Sigmoid colon (tissue), 7 donors: ENCODE measurements around the gene YEATS4. TPM values are rescaled to one million over a fixed set of nuclear protein-coding genes. Genes with fewer than 3 reads are reported as not detected.

Experiments
- DNase-seq: peaks from one replicate; pipeline ENCODE4 v3.0.0-alpha.2; 2019
- H3K27ac ChIP-seq, 4 donors: fragments of 200-600 bp; sonication (generic); one replicate each; pipeline ENCODE4 v1.5.1; 2016 to 2019; ENCODE audit warnings: mild to moderate bottlenecking in 1 of 4
- H3K27me3 ChIP-seq, 3 donors: fragments of 200-600 bp; sonication (generic); one replicate each; pipeline ENCODE4 v1.5.1; 2019; ENCODE audit warnings: mild to moderate bottlenecking in 1 of 3
- H3K36me3 ChIP-seq, 4 donors: fragments of 200-600 bp; sonication (generic); one replicate each; pipeline ENCODE4 v1.5.1; 2016 to 2019
- H3K4me1 ChIP-seq, 4 donors: fragments of 200-600 bp; sonication (generic); one replicate each; pipeline ENCODE4 v1.5.1; 2017 to 2019
- H3K4me3 ChIP-seq, 4 donors: fragments of 200-600 bp; sonication (generic); one replicate each; pipeline ENCODE4 v1.5.1; 2017 to 2019; ENCODE audit warnings: mild to moderate bottlenecking in 2 of 4, moderate library complexity in 1 of 4
- H3K9me3 ChIP-seq, 4 donors: fragments of 200-600 bp in 3 of 4; sonication (generic) in 3 of 4; one replicate each; pipeline versions ENCODE4 v1.5.1 to v1.6.1; 2013 to 2019
- EP300 ChIP-seq, 4 donors: sonication (generic); formaldehyde crosslinking; IDR thresholded peaks; one replicate each; pipeline ENCODE4 v1.6.1; 2017; ENCODE audit warnings: antibody characterized with exemption in 4 of 4
- POLR2A ChIP-seq, 2 donors: fragments of 450-650 bp; IDR thresholded peaks; one replicate each; pipeline ENCODE4 v1.6.1; 2016; ENCODE audit warnings: antibody characterized with exemption in 2 of 2, mild to moderate bottlenecking in 2 of 2, moderate library complexity in 2 of 2
- POLR2AphosphoS5 ChIP-seq, 4 donors: sonication (generic); formaldehyde crosslinking; IDR thresholded peaks; one replicate each; pipeline ENCODE4 v1.6.1; 2017; ENCODE audit warnings: antibody characterized with exemption in 4 of 4
- WGBS, 2 donors: extraction: QIAGEN DNeasy Blood & Tissue Kit; methylation state at CpG; one replicate each; pipeline ENCODE4 v1.1.7; 2013; 5-methylcytosine and 5-hydroxymethylcytosine counted together
- intact Hi-C: fragments of 100-400 bp; cut with DNase I; formaldehyde crosslinking; loops from one replicate; pipeline ENCODE4 v1.15.1; 2023
- polyA plus RNA-seq, 3 donors: library from polyadenylated mRNA; stranded (reverse); fragments of 200-250 nt; gene quantifications; one replicate each; pipeline ENCODE4 v1.2.3, GENCODE V29; 2013
- total RNA-seq, 4 donors: library from RNA; depleted of rRNA; stranded (reverse); fragments of >200 nt; gene quantifications; one replicate each; pipeline ENCODE4 v1.1.0, GENCODE V29; 2016
- TF ChIP-seq, protein P1 (sequence below), 4 experiments: fragments of 450-650 bp in 3 of 4; fragments of 200-600 bp in 1 of 4; IDR thresholded peaks; one replicate each; pipeline ENCODE4 v1.5.1; 2016 to 2019; ENCODE audit warnings: antibody characterized with exemption in 4 of 4, mild to moderate bottlenecking in 3 of 4, moderate library complexity in 2 of 4
- donor health status: healthy with polysubstance abuse.
- donor health status: Bipolar disorder and iron deficiency.
- donor health status: healthy.

Gene YEATS4
- total and polyA plus RNA-seq, 7 donors, result 13.3 to 61.2 (median 19.8) TPM

DNA sequence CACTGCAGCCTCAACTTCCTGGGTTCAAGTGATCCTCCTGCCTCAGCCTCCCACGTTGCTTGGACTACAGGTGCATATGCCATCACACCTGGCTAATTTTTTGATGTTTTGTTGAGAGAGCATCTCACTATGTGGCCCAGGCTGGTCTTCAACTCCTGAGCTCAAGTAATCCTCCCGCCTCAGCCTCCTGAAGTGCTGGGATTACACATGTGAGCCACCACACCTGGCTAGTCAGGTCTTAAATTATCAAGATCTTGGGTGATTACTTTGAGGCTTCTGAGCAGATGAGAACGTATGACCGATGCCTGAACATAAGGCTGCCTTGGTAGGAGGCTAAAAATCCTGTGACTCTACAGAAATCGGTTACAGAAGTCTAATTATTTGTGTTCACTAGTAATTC, 57.7 kb downstream of the YEATS4 start:
- TF ChIP-seq POLR2AphosphoS5 (IDR thresholded peaks at IDR 0.05), result no peak
- no peak for TF ChIP-seq EP300 (IDR thresholded peaks at IDR 0.05)
- TF ChIP-seq POLR2A (IDR thresholded peaks at IDR 0.05), result no peak
- TF ChIP-seq, protein P1, sequence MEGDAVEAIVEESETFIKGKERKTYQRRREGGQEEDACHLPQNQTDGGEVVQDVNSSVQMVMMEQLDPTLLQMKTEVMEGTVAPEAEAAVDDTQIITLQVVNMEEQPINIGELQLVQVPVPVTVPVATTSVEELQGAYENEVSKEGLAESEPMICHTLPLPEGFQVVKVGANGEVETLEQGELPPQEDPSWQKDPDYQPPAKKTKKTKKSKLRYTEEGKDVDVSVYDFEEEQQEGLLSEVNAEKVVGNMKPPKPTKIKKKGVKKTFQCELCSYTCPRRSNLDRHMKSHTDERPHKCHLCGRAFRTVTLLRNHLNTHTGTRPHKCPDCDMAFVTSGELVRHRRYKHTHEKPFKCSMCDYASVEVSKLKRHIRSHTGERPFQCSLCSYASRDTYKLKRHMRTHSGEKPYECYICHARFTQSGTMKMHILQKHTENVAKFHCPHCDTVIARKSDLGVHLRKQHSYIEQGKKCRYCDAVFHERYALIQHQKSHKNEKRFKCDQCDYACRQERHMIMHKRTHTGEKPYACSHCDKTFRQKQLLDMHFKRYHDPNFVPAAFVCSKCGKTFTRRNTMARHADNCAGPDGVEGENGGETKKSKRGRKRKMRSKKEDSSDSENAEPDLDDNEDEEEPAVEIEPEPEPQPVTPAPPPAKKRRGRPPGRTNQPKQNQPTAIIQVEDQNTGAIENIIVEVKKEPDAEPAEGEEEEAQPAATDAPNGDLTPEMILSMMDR (IDR thresholded peaks at IDR 0.05), result no peak
- Histone ChIP-seq H3K36me3 (no peaks in the 10 kb centered on the region), H3K4me3 (no peak overlapping the region), H3K4me1 (peaks cover 0 to 10% (median 6%) of the 10 kb centered on the region in 4 donors), H3K9me3 (no peaks in the 10 kb centered on the region), H3K27ac (no peak overlapping the region), H3K27me3 (no peaks in the 10 kb centered on the region)
- DNase-seq, result no peak
- 44 to 77% methylated on average over 5 of the region's 5 CpGs for WGBS, 2 donors
- intact Hi-C loops, result no loop called here

DNA sequence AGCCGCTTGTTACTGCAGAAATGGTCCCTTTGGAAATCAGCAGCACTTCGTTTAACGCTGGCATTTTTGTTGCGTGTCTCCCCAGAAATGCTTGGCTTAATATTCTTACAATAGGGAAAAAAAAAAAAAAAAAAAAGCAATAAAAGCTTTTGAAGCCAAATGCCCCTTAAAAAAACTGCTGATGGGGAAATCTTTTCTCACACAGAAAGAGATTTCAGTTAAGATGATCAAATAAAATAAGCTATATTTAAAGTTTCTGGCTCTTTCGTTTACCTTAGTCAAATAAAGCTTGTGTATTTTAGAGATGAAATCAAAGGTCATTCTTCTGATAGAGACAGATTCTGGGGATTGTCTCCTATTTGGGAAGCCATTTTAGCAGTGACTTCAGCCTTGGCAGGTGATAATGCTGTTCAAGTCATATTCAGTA, 58.2 kb downstream of the YEATS4 start:
- Histone ChIP-seq H3K27me3 (no peaks in the 10 kb centered on the region), H3K9me3 (no peaks in the 10 kb centered on the region), H3K4me1 (peaks cover 0 to 10% (median 6%) of the 10 kb centered on the region in 4 donors), H3K36me3 (no peaks in the 10 kb centered on the region), H3K4me3 (no peak overlapping the region), H3K27ac (no peak overlapping the region)
- intact Hi-C loops, result no loop called here
- 14 to 76% methylated on average over 5 of the region's 5 CpGs for WGBS, 2 donors
- DNase-seq, result no peak
- TF ChIP-seq, protein P1 (IDR thresholded peaks at IDR 0.05), result no peak
- TF ChIP-seq POLR2A (IDR thresholded peaks at IDR 0.05) (no peak), EP300 (IDR thresholded peaks at IDR 0.05) (no peak), POLR2AphosphoS5 (IDR thresholded peaks at IDR 0.05) (no peak)

DNA sequence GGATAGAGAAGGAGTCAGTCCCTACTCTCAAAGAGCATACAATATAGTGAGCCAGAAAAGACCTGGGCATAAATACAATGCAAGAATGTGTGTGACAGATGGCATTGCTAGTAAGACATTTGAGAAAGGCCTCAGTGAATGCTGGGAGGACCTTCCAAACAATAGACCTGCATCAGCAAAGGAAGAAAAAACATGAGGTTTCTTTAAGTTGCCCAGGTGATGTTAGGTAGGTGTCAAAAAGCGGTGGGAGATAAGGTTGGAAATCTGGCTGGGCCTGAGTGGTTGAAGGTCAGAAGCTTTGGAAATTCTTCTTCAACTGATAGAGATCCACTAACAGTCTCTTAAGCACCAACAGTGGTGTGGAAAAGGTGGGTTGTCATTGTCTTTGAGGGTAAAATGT, 60.2 kb downstream of the YEATS4 start:
- no peak for DNase-seq
- H3K4me3 ChIP-seq, result no peak overlapping the region
- intact Hi-C loops, result no loop called here
- no peaks in the 10 kb centered on the region for H3K9me3 ChIP-seq
- H3K27ac ChIP-seq, result no peak overlapping the region
- H3K27me3 ChIP-seq, result no peaks in the 10 kb centered on the region
- H3K36me3 ChIP-seq, result no peaks in the 10 kb centered on the region
- 98% methylated on average over 1 of the region's 1 CpG for WGBS, 2 donors
- no peak for TF ChIP-seq POLR2AphosphoS5 (IDR thresholded peaks at IDR 0.05)
- TF ChIP-seq, protein P1 (IDR thresholded peaks at IDR 0.05), result no peak
- TF ChIP-seq EP300 (IDR thresholded peaks at IDR 0.05), result no peak
- TF ChIP-seq POLR2A (IDR thresholded peaks at IDR 0.05), result no peak
- H3K4me1 ChIP-seq, result peaks cover 0 to 10% (median 6%) of the 10 kb centered on the region in 4 donors

DNA sequence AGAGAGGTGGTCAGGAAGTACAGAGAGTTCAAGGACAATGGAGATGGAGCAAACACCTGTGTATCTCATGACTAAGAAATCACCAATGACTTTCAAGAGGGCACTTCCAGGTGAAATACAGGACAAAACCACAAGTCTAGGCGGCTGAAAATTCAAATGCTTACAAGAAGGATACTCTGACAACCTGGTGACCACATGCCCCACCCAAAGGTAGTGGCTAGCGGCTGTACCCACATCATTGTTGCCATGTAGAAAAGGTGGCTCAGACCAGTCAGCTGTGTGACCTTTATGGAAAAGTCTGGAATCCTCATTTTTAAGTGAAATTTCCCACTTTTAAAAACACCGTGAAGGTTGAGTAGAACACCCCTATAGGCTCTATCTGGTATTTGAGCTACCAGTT, 62.0 kb downstream of the YEATS4 start:
- intact Hi-C loops, result no loop called here
- TF ChIP-seq POLR2A (IDR thresholded peaks at IDR 0.05) (no peak), POLR2AphosphoS5 (IDR thresholded peaks at IDR 0.05) (no peak), EP300 (IDR thresholded peaks at IDR 0.05) (no peak)
- TF ChIP-seq, protein P1 (IDR thresholded peaks at IDR 0.05), result no peak
- H3K27ac ChIP-seq, result no peak overlapping the region
- H3K36me3 ChIP-seq, result no peaks in the 10 kb centered on the region
- no peaks in the 10 kb centered on the region for H3K4me1 ChIP-seq
- no peak for DNase-seq
- 95 to 98% methylated on average over 3 of the region's 3 CpGs for WGBS, 2 donors
- H3K9me3 ChIP-seq, result no peaks in the 10 kb centered on the region
- H3K4me3 ChIP-seq, result no peak overlapping the region
- H3K27me3 ChIP-seq, result no peaks in the 10 kb centered on the region
